ENCODE data around the gene PINLYP. TPM values are rescaled to one million over a fixed set of nuclear protein-coding genes. Genes with fewer than 3 reads are reported as not detected.

Gene PINLYP
- total and polyA plus RNA-seq, 9 of the 15 experiments (the other 6 are each of a cell fraction or from before 2014, with no cell fraction given) = 1.00 to 6.7 (median 2.2) TPM

DNA sequence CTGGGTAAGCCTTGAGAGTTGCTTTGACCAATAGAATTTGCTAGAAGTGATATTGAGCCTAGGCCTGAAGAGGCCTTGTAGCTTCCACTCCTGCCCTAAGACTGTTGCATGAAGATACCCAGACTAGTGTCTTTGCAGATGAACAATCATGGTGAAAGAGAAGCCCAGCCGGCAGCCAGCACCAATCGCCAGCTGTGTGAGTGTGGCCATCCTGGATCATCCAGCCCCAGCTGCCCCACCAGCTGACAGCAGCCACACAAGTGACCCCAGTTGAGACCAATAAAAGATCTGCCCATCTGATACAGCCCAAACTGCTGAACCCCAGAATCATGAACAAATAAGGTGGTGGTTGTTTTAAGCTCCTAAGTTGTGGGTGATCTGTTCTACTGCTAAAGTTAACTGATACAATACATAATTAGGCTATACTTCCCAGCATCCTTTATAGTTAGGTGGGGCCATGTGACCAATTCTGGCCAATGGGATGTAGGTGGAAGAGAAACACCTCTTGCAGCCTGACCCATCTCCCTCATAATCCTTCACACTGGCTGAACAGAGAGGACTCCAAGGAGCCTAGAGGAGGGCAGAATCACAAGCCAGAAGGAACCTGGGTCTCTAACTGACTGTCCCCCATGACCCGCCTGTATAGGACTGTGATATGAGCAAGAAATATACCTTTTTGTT, 53.2 kb downstream of the PINLYP start:
- Histone ChIP-seq H4K20me1 (replicated peaks; ENCODE audit: control insufficient read depth, insufficient read depth, low read length) (no peaks in the 10 kb centered on the region), H3K27ac (ENCODE audit: extremely low read depth, low read depth, low read length) (no peak overlapping the region), H3K4me2 (ENCODE audit: insufficient read depth, low read length) (no peak overlapping the region), H3K9me1 (ENCODE audit: control insufficient read depth, insufficient read depth, low read length) (peaks cover 2% of the 10 kb centered on the region), H3K27me3 (ENCODE audit: control insufficient read depth in 2 of 2, insufficient read depth in 2 of 2, low read length in 2 of 2) (no peaks in the 10 kb centered on the region), H3K36me3 (ENCODE audit: control insufficient read depth, insufficient read depth, low read length) (no peaks in the 10 kb centered on the region), H2AFZ (ENCODE audit: low read depth, low read length) (no peak overlapping the region), H3K9me3 (replicated peaks; ENCODE audit: control insufficient read depth, insufficient read depth, low read depth, low read length) (no peaks in the 10 kb centered on the region), H3K79me2 (ENCODE audit: control insufficient read depth, insufficient read depth, low read length) (no peaks in the 10 kb centered on the region), H3K4me1 (replicated peaks in 1 of 2; ENCODE audit: control insufficient read depth in 2 of 2, insufficient read depth in 2 of 2, low read length in 2 of 2) (peaks cover 22 to 32% of the 10 kb centered on the region in 2 experiments; a peak in 4 of 5 replicates), H3K4me3 (no peak overlapping the region), H3K9ac (ENCODE audit: insufficient read depth in 1 of 2, low read depth in 2 of 2, low read length in 2 of 2) (no peak overlapping the region)
- FAIRE-seq (no peak), ATAC-seq (no peak), DNase-seq (ENCODE audit: extremely low read depth in 1 of 4, low spot score in 3 of 4) (peak in 3 of 4 experiments; percentile 40 to 70 (median 65))
- 44% methylated on average over 3 of the region's 3 CpGs for WGBS (ENCODE audit: insufficient coverage, low coverage, missing lambda C conversion rate)
- BruUV-seq (replicated peaks) = no TSS peak
- CTCF ChIA-PET (ENCODE audit: low intra/inter-chr PET ratio) = no interaction called here
- intact Hi-C loops (cut with micrococcal nuclease) = loop anchor here (10.0 kb wide), 2 partner anchors 74 to 184 kb away; no protein-coding TSS in a partner anchor
- TF ChIP-seq NFYB (IDR thresholded peaks at IDR 0.05; ENCODE audit: extremely low read depth, insufficient read length) (peak; percentile 98), NR2F6 (CRISPR knock-in tag; IDR thresholded peaks at IDR 0.05) (no peak), CREBBP (IDR thresholded peaks at IDR 0.05; ENCODE audit: low read depth, low read length) (no peak), FOS (IDR thresholded peaks at IDR 0.05; ENCODE audit: extremely low read depth, insufficient read length) (peak; percentile 35), RAD51 (IDR thresholded peaks at IDR 0.05; ENCODE audit: borderline replicate concordance, low read depth) (peak; percentile 77; the same call in 1 of the 2 replicates), RBM25 (IDR thresholded peaks at IDR 0.05; ENCODE audit: low read depth, low read length, severe bottlenecking) (peak; percentile 56)
- TF ChIP-seq, protein P1, sequence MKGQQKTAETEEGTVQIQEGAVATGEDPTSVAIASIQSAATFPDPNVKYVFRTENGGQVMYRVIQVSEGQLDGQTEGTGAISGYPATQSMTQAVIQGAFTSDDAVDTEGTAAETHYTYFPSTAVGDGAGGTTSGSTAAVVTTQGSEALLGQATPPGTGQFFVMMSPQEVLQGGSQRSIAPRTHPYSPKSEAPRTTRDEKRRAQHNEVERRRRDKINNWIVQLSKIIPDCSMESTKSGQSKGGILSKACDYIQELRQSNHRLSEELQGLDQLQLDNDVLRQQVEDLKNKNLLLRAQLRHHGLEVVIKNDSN (CRISPR knock-in tag; IDR thresholded peaks at IDR 0.05) = peak; percentile 90
- TF ChIP-seq, protein P2, sequence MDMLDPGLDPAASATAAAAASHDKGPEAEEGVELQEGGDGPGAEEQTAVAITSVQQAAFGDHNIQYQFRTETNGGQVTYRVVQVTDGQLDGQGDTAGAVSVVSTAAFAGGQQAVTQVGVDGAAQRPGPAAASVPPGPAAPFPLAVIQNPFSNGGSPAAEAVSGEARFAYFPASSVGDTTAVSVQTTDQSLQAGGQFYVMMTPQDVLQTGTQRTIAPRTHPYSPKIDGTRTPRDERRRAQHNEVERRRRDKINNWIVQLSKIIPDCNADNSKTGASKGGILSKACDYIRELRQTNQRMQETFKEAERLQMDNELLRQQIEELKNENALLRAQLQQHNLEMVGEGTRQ (CRISPR knock-in tag; IDR thresholded peaks at IDR 0.05) = peak; percentile 85
- POLR2A ChIA-PET = no interaction called here
- in situ Hi-C loops (cut with MboI) = no loop called here

All from K562 (cell line).